ENCODE results near the gene ZCCHC8. TPM values are rescaled to one million over a fixed set of nuclear protein-coding genes. Genes with fewer than 3 reads are reported as not detected.
"Not testable (repeated sequence)": the region's sequence is repeated elsewhere in the genome, so short reads cannot be mapped to it uniquely, and the experiment has no call there.

The ZCCHC8 gene
- total RNA-seq, 8 experiments from 2014 or later = 13.4 to 34.1 (median 22.2) TPM

GRCh38 chr12:122503783-122504590 lies 3.3 kb upstream of the ZCCHC8 start:
- peaks cover 4 to 11% of the 10 kb centered on the region in 2 donors for H3K4me1 ChIP-seq (replicated peaks in 1 of 2)
- no peak overlapping the region for H3K27ac ChIP-seq
- in situ Hi-C loops (cut with MboI; ENCODE audit: low pct_unique_long_range_greater_than_20kb in 2 of 9, low sequenced_read_pairs in 9 of 9, unreplicated experiment in 9 of 9) = no loop called here
- no peak overlapping the region for H3K4me3 ChIP-seq
- 20 to 100% (median 100%) methylated on average over 1 to 4 of the region's 6 CpGs; no CpG with 5 or more reads in 3 of the 10 experiments for WGBS, 10 experiments
- ATAC-seq (replicated peaks in 6 of 8) = no peak

GRCh38 chr12:122503147-122503751 lies 2.5 kb upstream of the ZCCHC8 start:
- WGBS, 10 experiments = 73 to 100% (median 93%) methylated on average over 1 to 3 of the region's 3 CpGs; no CpG with 5 or more reads in 1 of the 10 experiments
- H3K4me1 ChIP-seq (replicated peaks in 1 of 2) = peaks cover 6 to 14% of the 10 kb centered on the region in 2 donors
- H3K27ac ChIP-seq = no peak overlapping the region
- no peak for ATAC-seq (replicated peaks in 6 of 8)
- no peak overlapping the region for H3K4me3 ChIP-seq
- in situ Hi-C loops (cut with MboI; ENCODE audit: low pct_unique_long_range_greater_than_20kb in 2 of 9, low sequenced_read_pairs in 9 of 9, unreplicated experiment in 9 of 9) = no loop called here

GRCh38 chr12:122501489-122501989 lies 807 bp upstream of the ZCCHC8 start:
- Histone ChIP-seq H3K27ac (peak overlapping the region in 1 of 2 donors; percentile 97), H3K4me3 (peak overlapping the region in 1 of 5 donors; percentile 90), H3K4me1 (replicated peaks in 1 of 2) (peaks cover 6 to 14% of the 10 kb centered on the region in 2 donors)
- 60 to 100% (median 90%) methylated on average over 1 to 8 of the region's 9 CpGs; no CpG with 5 or more reads in 1 of the 10 experiments for WGBS, 10 experiments
- no peak for ATAC-seq (replicated peaks in 6 of 8)
- in situ Hi-C loops (cut with MboI; ENCODE audit: low pct_unique_long_range_greater_than_20kb in 2 of 9, low sequenced_read_pairs in 9 of 9, unreplicated experiment in 9 of 9) = no loop called here

GRCh38 chr12:122499991-122500684 lies 594 bp downstream of the ZCCHC8 start:
- whole genome bisulfite sequencing, 10 experiments = 0 to 1% (median 0%) methylated on average over 1 to 20 of the region's 47 CpGs; no CpG with 5 or more reads in 1 of the 10 experiments
- peak overlapping the region; percentile 47 to 90 (median 66) for H3K4me3 ChIP-seq
- H3K4me1 ChIP-seq (replicated peaks in 1 of 2) = peaks cover 6 to 14% of the 10 kb centered on the region in 2 donors
- peak; percentile 45 to 62 (median 55) for ATAC-seq (replicated peaks in 6 of 8)
- in situ Hi-C loops (cut with MboI; ENCODE audit: low pct_unique_long_range_greater_than_20kb in 2 of 9, low sequenced_read_pairs in 9 of 9, unreplicated experiment in 9 of 9) = no loop called here
- H3K27ac ChIP-seq = peak overlapping the region; percentile 86 to 97

DNA sequence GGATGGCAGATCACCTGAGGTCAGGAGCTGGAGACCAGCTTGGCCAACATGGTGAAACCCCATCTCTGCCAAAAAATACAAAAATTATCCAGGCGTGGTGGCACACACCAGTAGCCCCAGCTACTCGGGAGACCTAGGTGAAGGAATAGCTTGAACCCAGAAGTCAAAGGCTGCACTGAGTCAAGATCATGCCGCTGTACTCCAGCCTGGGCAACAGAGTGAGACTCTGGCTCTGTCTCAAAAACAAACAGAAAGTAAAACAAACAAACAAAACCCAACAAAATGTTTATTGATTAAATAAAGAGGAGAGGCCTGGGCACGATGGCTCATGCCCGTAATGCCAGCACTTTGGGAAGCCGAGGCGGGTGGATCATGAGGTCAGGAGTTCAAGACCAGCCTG lies 5.5 kb downstream of the ZCCHC8 start:
- ATAC-seq (replicated peaks in 6 of 8) = no peak
- H3K4me1 ChIP-seq (replicated peaks in 1 of 2) = peaks cover 6 to 8% of the 10 kb centered on the region in 2 donors
- WGBS, 10 experiments = 68 to 100% (median 97%) methylated on average over 1 to 4 of the region's 7 CpGs; no CpG with 5 or more reads in 2 of the 10 experiments
- no peak overlapping the region for H3K27ac ChIP-seq
- in situ Hi-C loops (cut with MboI; ENCODE audit: low pct_unique_long_range_greater_than_20kb in 2 of 9, low sequenced_read_pairs in 9 of 9, unreplicated experiment in 9 of 9) = no loop called here
- H3K4me3 ChIP-seq = no peak overlapping the region

- in situ Hi-C loops (cut with MboI; ENCODE audit: low pct_unique_long_range_greater_than_20kb in 2 of 9, low sequenced_read_pairs in 9 of 9, unreplicated experiment in 9 of 9); H3K4me3 ChIP-seq; ATAC-seq (replicated peaks in 6 of 8); H3K4me1 ChIP-seq (replicated peaks in 1 of 2); H3K27ac ChIP-seq: not testable (repeated sequence)
- 60 to 100% (median 89%) methylated on average over 2 to 6 of the region's 6 CpGs; no CpG with 5 or more reads in 2 of the 10 experiments for WGBS, 10 experiments
Measured at GRCh38 chr12:122493222-122493621, 7.5 kb downstream of the ZCCHC8 start.

- in situ Hi-C loops (cut with MboI; ENCODE audit: low pct_unique_long_range_greater_than_20kb in 2 of 9, low sequenced_read_pairs in 9 of 9, unreplicated experiment in 9 of 9) = no loop called here
- 71 to 100% (median 100%) methylated on average over 1 to 2 of the region's 2 CpGs; no CpG with 5 or more reads in 3 of the 10 experiments for WGBS, 10 experiments
Measured at GRCh38 chr12:122491991-122492390, 8.7 kb downstream of the ZCCHC8 start.

GRCh38 chr12:122489038-122489437 lies 11.7 kb downstream of the ZCCHC8 start:
- in situ Hi-C loops (cut with MboI; ENCODE audit: low pct_unique_long_range_greater_than_20kb in 2 of 9, low sequenced_read_pairs in 9 of 9, unreplicated experiment in 9 of 9) = no loop called here
- no peak overlapping the region for H3K4me3 ChIP-seq
- no peak overlapping the region for H3K27ac ChIP-seq
- 84 to 100% (median 93%) methylated on average over 1 to 2 of the region's 2 CpGs; no CpG with 5 or more reads in 2 of the 10 experiments for WGBS, 10 experiments
- no peak for ATAC-seq (replicated peaks in 6 of 8)
- H3K4me1 ChIP-seq (replicated peaks in 1 of 2) = no peaks in the 10 kb centered on the region

More at GRCh38 chr12:122491991-122492390, 8.7 kb downstream of the ZCCHC8 start:
- no peak for ATAC-seq (replicated peaks in 6 of 8)
- H3K27ac ChIP-seq = no peak overlapping the region
- no peak overlapping the region for H3K4me3 ChIP-seq
- no peaks in the 10 kb centered on the region for H3K4me1 ChIP-seq (replicated peaks in 1 of 2)

GRCh38 chr12:122487807-122488206 lies 12.9 kb downstream of the ZCCHC8 start:
- 90 to 100% (median 100%) methylated on average over 1 to 3 of the region's 3 CpGs; no CpG with 5 or more reads in 5 of the 10 experiments for WGBS, 10 experiments
- ATAC-seq (replicated peaks in 6 of 8); in situ Hi-C loops (cut with MboI; ENCODE audit: low pct_unique_long_range_greater_than_20kb in 2 of 9, low sequenced_read_pairs in 9 of 9, unreplicated experiment in 9 of 9); H3K4me1 ChIP-seq (replicated peaks in 1 of 2); H3K27ac ChIP-seq; H3K4me3 ChIP-seq: not testable (repeated sequence)

DNA sequence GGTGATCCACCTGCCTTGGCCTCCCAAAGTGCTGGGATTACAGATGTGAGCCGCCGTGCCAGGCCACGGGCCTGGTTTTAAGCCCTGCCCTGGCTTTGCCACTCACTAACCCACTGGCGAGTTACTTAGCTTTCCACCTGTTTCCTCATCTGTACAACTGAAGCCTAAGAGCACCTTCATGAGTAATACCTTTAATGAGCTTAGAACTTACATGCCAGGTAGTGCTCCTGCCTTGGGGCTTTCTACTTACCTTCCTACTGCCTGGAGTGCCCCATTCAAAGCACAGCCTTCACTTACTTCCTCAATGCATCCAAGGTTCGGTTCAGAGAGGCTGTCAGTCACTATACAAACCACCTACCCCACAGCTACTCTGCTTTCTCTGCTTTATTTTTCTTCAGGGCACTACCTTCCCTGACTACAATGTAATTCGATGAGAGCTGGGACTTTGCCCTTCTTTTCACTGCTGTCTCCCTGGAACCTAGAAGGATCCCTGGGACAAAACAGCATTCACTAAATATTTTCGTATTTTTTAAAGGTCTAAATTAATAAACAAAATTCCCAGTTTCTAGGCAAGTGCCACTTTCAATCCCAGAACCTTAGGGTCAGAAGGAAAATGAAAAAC lies 13.8 kb downstream of the ZCCHC8 start:
- Histone ChIP-seq H3K27ac (no peak overlapping the region), H3K4me1 (replicated peaks in 1 of 2) (no peaks in the 10 kb centered on the region), H3K4me3 (no peak overlapping the region)
- ATAC-seq (replicated peaks in 6 of 8) = no peak
- WGBS, 10 experiments = 88 to 100% (median 100%) methylated on average over 1 to 6 of the region's 7 CpGs; no CpG with 5 or more reads in 1 of the 10 experiments
- in situ Hi-C loops (cut with MboI; ENCODE audit: low pct_unique_long_range_greater_than_20kb in 2 of 9, low sequenced_read_pairs in 9 of 9, unreplicated experiment in 9 of 9) = no loop called here

- H3K27ac ChIP-seq; ATAC-seq (replicated peaks in 6 of 8); H3K4me3 ChIP-seq; H3K4me1 ChIP-seq (replicated peaks in 1 of 2); in situ Hi-C loops (cut with MboI; ENCODE audit: low pct_unique_long_range_greater_than_20kb in 2 of 9, low sequenced_read_pairs in 9 of 9, unreplicated experiment in 9 of 9): not testable (repeated sequence)
- WGBS, 10 experiments = 86 to 100% (median 96%) methylated on average over 4 to 5 of the region's 6 CpGs; no CpG with 5 or more reads in 7 of the 10 experiments
Measured at GRCh38 chr12:122486360-122486759, 14.4 kb downstream of the ZCCHC8 start.

DNA sequence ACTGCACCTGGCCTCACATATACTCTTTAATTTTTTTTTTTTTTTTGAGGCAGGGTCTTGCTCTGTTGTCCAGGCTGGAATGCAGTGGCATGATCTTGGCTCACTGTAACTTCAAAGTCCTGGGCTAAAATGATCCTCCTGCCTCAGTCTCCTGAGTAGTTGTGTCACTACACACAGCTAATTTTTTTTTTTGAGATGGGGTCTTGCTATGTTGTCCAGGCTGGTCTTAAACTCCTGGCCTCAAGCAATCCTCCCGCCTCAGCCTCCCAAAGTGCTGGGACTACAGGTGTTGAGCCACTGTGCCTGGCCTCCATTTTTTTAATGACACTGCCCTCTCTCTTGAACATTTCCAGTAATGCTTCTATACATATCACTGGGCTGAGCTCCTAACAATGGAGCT lies 16.3 kb downstream of the ZCCHC8 start:
- H3K4me1 ChIP-seq (replicated peaks in 1 of 2); H3K27ac ChIP-seq; ATAC-seq (replicated peaks in 6 of 8); H3K4me3 ChIP-seq; in situ Hi-C loops (cut with MboI; ENCODE audit: low pct_unique_long_range_greater_than_20kb in 2 of 9, low sequenced_read_pairs in 9 of 9, unreplicated experiment in 9 of 9): not testable (repeated sequence)
- 100% methylated on average over 1 of the region's 1 CpG; no CpG with 5 or more reads in 5 of the 10 experiments for WGBS, 10 experiments
